HEK293 (cell line): ENCODE measurements around the gene NFIB.

Experiments used
- ZNF157 ChIP-seq: fragments of 450-650 bp; formaldehyde crosslinking; IDR thresholded peaks from 2 replicates; pipeline ENCODE4 v1.5.1; 2016; ENCODE audit warnings: missing biosample characterization, missing genetic modification characterization
- ZNF174 ChIP-seq: fragments of 450-650 bp; formaldehyde crosslinking; IDR thresholded peaks from 2 replicates; pipeline ENCODE4 v1.5.0; 2017; ENCODE audit warnings: missing biosample characterization, mild to moderate bottlenecking, missing genetic modification characterization
- ZNF510 ChIP-seq: fragments of 450-650 bp; formaldehyde crosslinking; IDR thresholded peaks from 2 replicates; pipeline ENCODE4 v1.5.1; 2018; ENCODE audit warnings: mild to moderate bottlenecking, missing genetic modification characterization, missing biosample characterization; ENCODE audit not compliant: insufficient replicate concordance
- TF ChIP-seq, protein P1 (sequence below): fragments of 450-650 bp; formaldehyde crosslinking; IDR thresholded peaks from 2 replicates; pipeline ENCODE4 v1.5.1; 2016; ENCODE audit warnings: missing biosample characterization, missing genetic modification characterization
- TF ChIP-seq, protein P2 (sequence below): fragments of 450-650 bp; formaldehyde crosslinking; optimal IDR thresholded peaks from 2 replicates; pipeline ENCODE3; 2016; ENCODE audit warnings: missing biosample characterization, mild to moderate bottlenecking, missing genetic modification characterization
- TF ChIP-seq, protein P3 (sequence below): fragments of 450-650 bp; formaldehyde crosslinking; IDR thresholded peaks from 2 replicates; pipeline ENCODE4; 2016; ENCODE audit warnings: missing biosample characterization, missing genetic modification characterization

DNA sequence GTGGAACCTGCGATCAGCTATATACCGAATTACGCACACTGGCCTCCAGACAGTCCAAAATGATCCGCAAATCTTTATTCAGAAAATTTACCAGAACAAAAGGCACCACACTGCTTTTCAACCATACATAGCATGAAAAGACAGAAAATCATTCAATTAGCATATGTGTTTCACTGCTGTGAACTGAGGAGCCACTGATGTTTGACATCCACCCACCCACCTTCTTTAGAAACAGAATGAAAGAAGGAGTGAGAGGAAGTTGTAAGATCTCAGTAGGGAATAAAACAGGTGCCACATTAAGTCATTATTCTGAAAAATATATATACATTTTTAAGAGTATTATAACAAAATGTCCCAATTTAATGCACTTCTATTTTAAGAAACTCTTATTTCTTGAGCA is 156.8 kb downstream of the NFIB start:
- TF ChIP-seq, protein P1, sequence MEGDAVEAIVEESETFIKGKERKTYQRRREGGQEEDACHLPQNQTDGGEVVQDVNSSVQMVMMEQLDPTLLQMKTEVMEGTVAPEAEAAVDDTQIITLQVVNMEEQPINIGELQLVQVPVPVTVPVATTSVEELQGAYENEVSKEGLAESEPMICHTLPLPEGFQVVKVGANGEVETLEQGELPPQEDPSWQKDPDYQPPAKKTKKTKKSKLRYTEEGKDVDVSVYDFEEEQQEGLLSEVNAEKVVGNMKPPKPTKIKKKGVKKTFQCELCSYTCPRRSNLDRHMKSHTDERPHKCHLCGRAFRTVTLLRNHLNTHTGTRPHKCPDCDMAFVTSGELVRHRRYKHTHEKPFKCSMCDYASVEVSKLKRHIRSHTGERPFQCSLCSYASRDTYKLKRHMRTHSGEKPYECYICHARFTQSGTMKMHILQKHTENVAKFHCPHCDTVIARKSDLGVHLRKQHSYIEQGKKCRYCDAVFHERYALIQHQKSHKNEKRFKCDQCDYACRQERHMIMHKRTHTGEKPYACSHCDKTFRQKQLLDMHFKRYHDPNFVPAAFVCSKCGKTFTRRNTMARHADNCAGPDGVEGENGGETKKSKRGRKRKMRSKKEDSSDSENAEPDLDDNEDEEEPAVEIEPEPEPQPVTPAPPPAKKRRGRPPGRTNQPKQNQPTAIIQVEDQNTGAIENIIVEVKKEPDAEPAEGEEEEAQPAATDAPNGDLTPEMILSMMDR (tag by site-specific recombination): no peak
- no peak for TF ChIP-seq ZNF174
- TF ChIP-seq, protein P2, sequence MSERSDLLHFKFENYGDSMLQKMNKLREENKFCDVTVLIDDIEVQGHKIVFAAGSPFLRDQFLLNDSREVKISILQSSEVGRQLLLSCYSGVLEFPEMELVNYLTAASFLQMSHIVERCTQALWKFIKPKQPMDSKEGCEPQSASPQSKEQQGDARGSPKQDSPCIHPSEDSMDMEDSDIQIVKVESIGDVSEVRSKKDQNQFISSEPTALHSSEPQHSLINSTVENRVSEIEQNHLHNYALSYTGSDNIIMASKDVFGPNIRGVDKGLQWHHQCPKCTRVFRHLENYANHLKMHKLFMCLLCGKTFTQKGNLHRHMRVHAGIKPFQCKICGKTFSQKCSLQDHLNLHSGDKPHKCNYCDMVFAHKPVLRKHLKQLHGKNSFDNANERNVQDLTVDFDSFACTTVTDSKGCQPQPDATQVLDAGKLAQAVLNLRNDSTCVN (tag by site-specific recombination): no peak
- TF ChIP-seq ZNF157: no peak
- TF ChIP-seq, protein P3, sequence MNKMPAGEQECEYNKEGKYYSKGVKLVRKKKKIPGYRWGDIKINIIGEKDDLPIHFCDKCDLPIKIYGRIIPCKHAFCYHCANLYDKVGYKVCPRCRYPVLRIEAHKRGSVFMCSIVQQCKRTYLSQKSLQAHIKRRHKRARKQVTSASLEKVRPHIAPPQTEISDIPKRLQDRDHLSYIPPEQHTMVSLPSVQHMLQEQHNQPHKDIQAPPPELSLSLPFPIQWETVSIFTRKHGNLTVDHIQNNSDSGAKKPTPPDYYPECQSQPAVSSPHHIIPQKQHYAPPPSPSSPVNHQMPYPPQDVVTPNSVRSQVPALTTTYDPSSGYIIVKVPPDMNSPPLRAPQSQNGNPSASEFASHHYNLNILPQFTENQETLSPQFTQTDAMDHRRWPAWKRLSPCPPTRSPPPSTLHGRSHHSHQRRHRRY (tag by site-specific recombination): no peak
- no peak for TF ChIP-seq ZNF510
